Measurements from ENCODE around the gene SLC23A1. TPM values are rescaled to one million over a fixed set of nuclear protein-coding genes. Genes with fewer than 3 reads are reported as not detected.
"Not testable (repeated sequence)": the region's sequence is repeated elsewhere in the genome, so short reads cannot be mapped to it uniquely, and the experiment has no call there.

Gene SLC23A1
- total RNA-seq, 6 donors from 2014 or later: 1.1 to 20.1 (median 1.8) TPM; not detected in 1

DNA sequence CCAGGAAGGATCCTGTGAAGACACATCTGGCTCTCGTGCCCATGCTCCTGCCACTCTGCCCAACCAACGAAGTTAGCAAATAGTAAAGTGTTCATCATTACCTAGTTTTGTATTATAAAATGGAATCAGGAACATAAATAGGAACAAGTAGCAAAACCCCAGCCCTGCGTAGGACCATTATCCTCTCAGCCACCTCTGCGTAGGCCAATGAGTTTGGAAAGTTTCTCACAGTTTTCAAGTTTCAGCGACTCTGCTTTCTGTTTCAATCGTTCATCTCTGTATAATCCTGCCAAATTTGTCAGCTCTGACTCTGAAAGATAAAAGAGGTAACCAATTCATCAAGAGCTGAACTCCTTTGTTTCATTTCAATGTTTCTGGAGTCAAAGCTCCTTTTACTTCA, 30.9 kb upstream of the SLC23A1 start:
- ATAC-seq (ENCODE audit: low FRiP score in 2 of 2) (no peak), DNase-seq (no peak)
- TF ChIP-seq, protein P1, sequence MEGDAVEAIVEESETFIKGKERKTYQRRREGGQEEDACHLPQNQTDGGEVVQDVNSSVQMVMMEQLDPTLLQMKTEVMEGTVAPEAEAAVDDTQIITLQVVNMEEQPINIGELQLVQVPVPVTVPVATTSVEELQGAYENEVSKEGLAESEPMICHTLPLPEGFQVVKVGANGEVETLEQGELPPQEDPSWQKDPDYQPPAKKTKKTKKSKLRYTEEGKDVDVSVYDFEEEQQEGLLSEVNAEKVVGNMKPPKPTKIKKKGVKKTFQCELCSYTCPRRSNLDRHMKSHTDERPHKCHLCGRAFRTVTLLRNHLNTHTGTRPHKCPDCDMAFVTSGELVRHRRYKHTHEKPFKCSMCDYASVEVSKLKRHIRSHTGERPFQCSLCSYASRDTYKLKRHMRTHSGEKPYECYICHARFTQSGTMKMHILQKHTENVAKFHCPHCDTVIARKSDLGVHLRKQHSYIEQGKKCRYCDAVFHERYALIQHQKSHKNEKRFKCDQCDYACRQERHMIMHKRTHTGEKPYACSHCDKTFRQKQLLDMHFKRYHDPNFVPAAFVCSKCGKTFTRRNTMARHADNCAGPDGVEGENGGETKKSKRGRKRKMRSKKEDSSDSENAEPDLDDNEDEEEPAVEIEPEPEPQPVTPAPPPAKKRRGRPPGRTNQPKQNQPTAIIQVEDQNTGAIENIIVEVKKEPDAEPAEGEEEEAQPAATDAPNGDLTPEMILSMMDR (IDR thresholded peaks at IDR 0.05): no peak
- TF ChIP-seq POLR2AphosphoS5 (IDR thresholded peaks at IDR 0.05) (no peak), POLR2A (IDR thresholded peaks at IDR 0.05) (no peak), EP300 (IDR thresholded peaks at IDR 0.05) (no peak)
- no peak overlapping the region for H3K27ac ChIP-seq
- H3K4me1 ChIP-seq: peaks cover 11 to 21% (median 16%) of the 10 kb centered on the region in 4 donors
- 93% methylated on average over 6 of the region's 6 CpGs for WGBS, 2 donors
- H3K9me3 ChIP-seq: no peaks in the 10 kb centered on the region
- no peaks in the 10 kb centered on the region for H3K27me3 ChIP-seq
- H3K36me3 ChIP-seq: peaks cover 0 to 35% (median 4%) of the 10 kb centered on the region in 4 donors
- H3K4me3 ChIP-seq: no peak overlapping the region

DNA sequence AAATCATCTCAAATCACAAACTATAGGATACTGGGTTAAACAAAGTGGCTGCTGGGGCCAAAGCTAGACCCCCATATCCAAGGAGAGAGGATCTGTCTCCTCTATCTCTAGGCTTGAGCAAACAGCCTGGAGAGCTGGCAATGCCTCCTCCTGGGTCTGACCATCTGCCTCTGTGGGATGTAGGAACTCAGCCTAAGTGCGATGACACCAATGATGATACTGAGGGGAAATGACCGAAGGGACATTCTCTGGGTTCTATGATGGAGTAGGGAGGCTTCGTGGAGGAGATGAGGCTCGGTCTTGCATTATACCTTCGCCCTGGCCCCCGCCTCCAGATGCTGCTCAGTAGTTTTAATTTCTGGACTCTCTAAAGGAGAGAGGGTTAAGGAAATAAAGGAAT, 30.1 kb upstream of the SLC23A1 start:
- TF ChIP-seq, protein P1 (IDR thresholded peaks at IDR 0.05): no peak
- TF ChIP-seq POLR2AphosphoS5 (IDR thresholded peaks at IDR 0.05) (no peak), POLR2A (IDR thresholded peaks at IDR 0.05) (no peak), EP300 (IDR thresholded peaks at IDR 0.05) (no peak)
- no peaks in the 10 kb centered on the region for H3K9me3 ChIP-seq
- DNase-seq: no peak
- peaks cover 8 to 20% (median 13%) of the 10 kb centered on the region in 4 donors for H3K4me1 ChIP-seq
- H3K36me3 ChIP-seq: peaks cover 0 to 27% (median 4%) of the 10 kb centered on the region in 4 donors
- H3K27me3 ChIP-seq: no peaks in the 10 kb centered on the region
- ATAC-seq (ENCODE audit: low FRiP score in 2 of 2): no peak
- WGBS, 2 donors: 97 to 98% methylated on average over 6 of the region's 6 CpGs
- H3K4me3 ChIP-seq: no peak overlapping the region
- H3K27ac ChIP-seq: no peak overlapping the region

DNA sequence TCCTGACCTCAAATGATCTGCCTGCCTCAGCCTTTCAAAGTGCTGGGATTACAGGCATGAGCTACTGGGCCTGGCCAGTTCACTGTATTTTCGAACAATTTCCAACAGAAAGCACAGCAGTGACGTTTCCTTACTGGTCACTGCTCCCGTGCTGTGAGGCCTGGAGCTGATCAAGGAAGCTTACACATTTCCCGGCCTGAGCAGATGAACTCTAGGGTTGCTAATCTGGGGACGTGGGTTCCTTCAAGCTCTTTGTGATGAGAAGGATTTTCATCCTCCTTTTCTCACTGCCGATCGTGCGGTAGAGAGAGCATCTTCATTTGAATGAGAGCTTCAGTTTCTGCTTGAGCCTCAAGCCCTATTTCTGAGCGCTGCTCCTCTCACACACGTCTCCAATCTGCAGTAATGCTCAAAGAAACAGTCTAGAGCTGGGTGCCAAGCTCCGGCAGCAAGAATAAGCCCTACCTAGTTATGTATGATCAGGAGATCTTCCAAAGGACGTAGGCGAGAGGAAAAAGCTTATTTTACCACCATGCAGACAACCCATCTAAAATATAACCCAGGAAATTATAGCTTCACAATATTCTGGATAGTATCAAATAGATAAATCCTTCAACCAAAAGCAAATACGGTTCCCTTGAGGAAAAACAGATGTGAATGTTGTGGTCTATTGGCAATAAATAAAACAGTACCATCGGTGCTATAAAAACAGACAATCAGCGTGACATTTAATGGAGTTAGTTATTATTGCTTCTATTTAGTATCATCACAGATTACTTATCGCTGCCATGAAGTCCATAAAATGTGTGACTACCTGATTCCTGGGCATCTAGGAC, 28.1 kb upstream of the SLC23A1 start:
- ATAC-seq (ENCODE audit: low FRiP score in 2 of 2) (no peak), DNase-seq (no peak)
- WGBS, 2 donors: 94 to 95% methylated on average over 14 to 17 of the region's 17 CpGs
- peaks cover 0 to 22% (median 4%) of the 10 kb centered on the region in 4 donors for H3K36me3 ChIP-seq
- no peak overlapping the region for H3K4me3 ChIP-seq
- H3K27ac ChIP-seq: no peak overlapping the region
- H3K4me1 ChIP-seq: peaks cover 0 to under 1% (median under 1%) of the 10 kb centered on the region in 4 donors
- H3K9me3 ChIP-seq: no peaks in the 10 kb centered on the region
- TF ChIP-seq EP300 (IDR thresholded peaks at IDR 0.05) (no peak), POLR2AphosphoS5 (IDR thresholded peaks at IDR 0.05) (no peak), POLR2A (IDR thresholded peaks at IDR 0.05) (no peak)
- TF ChIP-seq, protein P1 (IDR thresholded peaks at IDR 0.05): no peak
- no peaks in the 10 kb centered on the region for H3K27me3 ChIP-seq

DNA sequence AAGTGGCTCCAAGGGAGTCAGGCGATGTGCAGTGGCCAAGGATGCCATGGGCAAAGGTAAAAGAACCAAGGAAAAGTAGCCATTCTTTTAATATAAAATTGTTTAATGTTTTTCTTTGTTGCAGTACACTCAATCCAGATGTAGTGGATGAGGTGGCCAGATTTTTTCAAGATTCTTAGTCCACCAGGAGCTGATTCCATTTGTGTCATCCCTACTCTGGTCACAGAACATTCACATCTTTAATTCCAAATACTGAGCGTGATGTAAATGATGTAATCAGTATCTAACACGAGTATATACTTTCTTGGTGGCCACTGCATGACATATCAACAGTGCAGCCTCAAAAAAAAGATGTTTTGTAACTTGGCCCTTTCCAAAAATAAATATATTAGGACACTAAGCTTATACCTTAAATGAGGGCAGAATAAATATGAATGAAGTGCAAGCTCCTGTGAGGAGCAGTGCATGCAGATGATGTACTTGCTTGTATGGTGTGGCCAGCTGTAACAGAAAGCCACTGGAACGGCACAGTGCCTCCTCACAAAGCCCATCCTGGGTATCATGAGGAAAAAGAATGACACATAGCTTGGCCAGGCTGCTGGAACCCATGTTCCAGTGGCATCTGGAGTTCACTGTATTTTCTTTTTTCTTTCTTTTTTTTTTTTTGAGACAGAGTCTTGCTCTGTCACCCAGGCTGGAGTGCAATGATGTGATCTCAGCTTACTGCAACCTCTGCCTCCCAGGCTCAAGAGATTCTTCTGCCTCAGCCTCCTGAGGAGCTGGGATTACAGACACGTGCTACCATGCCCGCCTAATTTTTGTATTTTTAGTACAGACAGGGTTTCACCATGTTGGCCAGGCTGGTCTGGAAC, 27.3 kb upstream of the SLC23A1 start:
- DNase-seq (no peak), ATAC-seq (ENCODE audit: low FRiP score in 2 of 2) (no peak)
- Histone ChIP-seq H3K9me3 (no peaks in the 10 kb centered on the region), H3K4me1 (no peaks in the 10 kb centered on the region), H3K27ac (no peak overlapping the region), H3K36me3 (peaks cover 0 to 22% (median 4%) of the 10 kb centered on the region in 4 donors), H3K4me3 (no peak overlapping the region), H3K27me3 (no peaks in the 10 kb centered on the region)
- WGBS, 2 donors: 79 to 84% methylated on average over 6 of the region's 6 CpGs
- TF ChIP-seq POLR2A (IDR thresholded peaks at IDR 0.05) (no peak), EP300 (IDR thresholded peaks at IDR 0.05) (no peak), POLR2AphosphoS5 (IDR thresholded peaks at IDR 0.05) (no peak)
- TF ChIP-seq, protein P1 (IDR thresholded peaks at IDR 0.05): no peak

DNA sequence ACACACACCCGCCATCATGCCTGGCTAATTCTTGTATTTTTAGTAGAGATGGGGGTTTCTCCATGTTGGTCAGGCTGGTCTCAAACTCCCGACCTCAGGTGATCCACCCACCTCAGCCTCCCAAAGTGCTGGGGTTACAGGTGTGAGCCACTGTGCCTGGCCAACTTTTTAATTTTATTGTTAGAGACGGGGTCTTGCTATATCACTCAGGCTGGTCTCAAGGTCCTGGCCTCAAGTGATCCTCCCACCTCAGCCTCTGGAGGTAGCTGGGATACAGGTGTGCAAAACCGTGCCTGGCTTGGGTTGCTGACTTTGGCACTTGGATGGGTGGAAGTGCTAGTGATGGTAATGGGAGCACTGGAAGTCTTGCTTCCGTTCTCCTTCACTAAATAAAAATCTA, 26.0 kb upstream of the SLC23A1 start:
- not testable (repeated sequence) for DNase-seq; H3K4me1 ChIP-seq; H3K9me3 ChIP-seq; H3K4me3 ChIP-seq; ATAC-seq (ENCODE audit: low FRiP score in 2 of 2); H3K27ac ChIP-seq; H3K27me3 ChIP-seq
- peaks cover 0 to 22% (median 2%) of the 10 kb centered on the region in 4 donors for H3K36me3 ChIP-seq
- 92 to 96% methylated on average over 5 of the region's 5 CpGs for WGBS, 2 donors
